Measurements from ENCODE around the gene CDH24. TPM values are rescaled to one million over a fixed set of nuclear protein-coding genes. Genes with fewer than 3 reads are reported as not detected.

Gene CDH24
- total and polyA plus RNA-seq, 2 of the 13 experiments (the other 11 are each of a cell fraction or from before 2014, with no cell fraction given): 0.69 to 0.99 TPM

- TF ChIP-seq NCOA5 (CRISPR knock-in tag; IDR thresholded peaks at IDR 0.05): no peak; the same call in 1 of the 2 replicates
- peak; percentile 24; the same call in 1 of the 2 replicates for TF ChIP-seq HES4 (CRISPR knock-in tag; IDR thresholded peaks at IDR 0.05; ENCODE audit: borderline replicate concordance)
- peak; percentile 29; the same call in 1 of the 2 replicates for TF ChIP-seq ZNF672 (CRISPR knock-in tag; IDR thresholded peaks at IDR 0.05)
- peak; percentile 82; the same call in 1 of the 2 replicates for TF ChIP-seq ZNF335 (CRISPR knock-in tag; IDR thresholded peaks at IDR 0.05)
- peak; percentile 84 for TF ChIP-seq GATAD2A (CRISPR knock-in tag; IDR thresholded peaks at IDR 0.05)
- peak; percentile 51; the same call in 1 of the 2 replicates for TF ChIP-seq ZNF646 (CRISPR knock-in tag; IDR thresholded peaks at IDR 0.05)
- TF ChIP-seq IKZF5 (CRISPR knock-in tag; IDR thresholded peaks at IDR 0.05): peak; percentile 95
- 0 out of 2 replicates have a peak, but pooled peaks have one; percentile 23 for TF ChIP-seq E2F2 (CRISPR knock-in tag; IDR thresholded peaks at IDR 0.05; ENCODE audit: borderline replicate concordance)
- TF ChIP-seq HNRNPLL (IDR thresholded peaks at IDR 0.05; ENCODE audit: low read depth, low read length, poor library complexity, severe bottlenecking): peak; percentile 67
- TF ChIP-seq LCORL (IDR thresholded peaks at IDR 0.05): no peak
- peak; percentile 89 for TF ChIP-seq LCORL (CRISPR knock-in tag; IDR thresholded peaks at IDR 0.05)
- peak; percentile 81 for TF ChIP-seq ASH2L (IDR thresholded peaks at IDR 0.05; ENCODE audit: insufficient read length, low read depth, low read length)
- 0 out of 2 replicates have a peak, but pooled peaks have one; percentile 78 for TF ChIP-seq ZBTB42 (CRISPR knock-in tag; IDR thresholded peaks at IDR 0.05)
- peak; percentile 93 for TF ChIP-seq KLF12 (CRISPR knock-in tag; IDR thresholded peaks at IDR 0.05; ENCODE audit: borderline replicate concordance)
- peak; percentile 71 for TF ChIP-seq ZFP36L1 (CRISPR knock-in tag; IDR thresholded peaks at IDR 0.05)
Observed at GRCh38 chr14:23057757-23058653, 685 bp upstream of the CDH24 start (continued).
